Common myeloid progenitor, CD34-positive (primary cell): ENCODE results near the gene ATOSA.

ENCODE experiments used
- CTCF ChIA-PET: fragments of 350-600 bp; sonication (Branson Sonifier 250); formaldehyde crosslinking; loops from one replicate; lab custom pipeline; 2021; ENCODE audit warnings: antibody characterized with exemption; lab: Charles Lee
- POLR2A ChIA-PET: fragments of 350-600 bp; sonication (Branson Sonifier 250); formaldehyde crosslinking; loops from one replicate; lab custom pipeline; 2021; ENCODE audit warnings: antibody characterized with exemption; lab: Charles Lee
- DNase-seq, 3 donors: peaks; one replicate each; pipeline versions ENCODE4 v3.0.0 to v3.0.0-alpha.2; 2013
- H3K27ac ChIP-seq, 2 experiments: 1 replicate in 1 of 2; 2 replicates in 1 of 2; pipeline ENCODE4 v1.7.0; 2013; ENCODE audit warnings: inconsistent platforms in 2 of 2, low read length in 2 of 2, mild to moderate bottlenecking in 2 of 2, low read depth in 1 of 2, moderate library complexity in 1 of 2; ENCODE audit not compliant: severe bottlenecking in 2 of 2, insufficient read depth in 1 of 2, poor library complexity in 1 of 2
- H3K27me3 ChIP-seq, 5 experiments: replicated peaks in 2 of 5; 1 replicate in 3 of 5; 2 replicates in 2 of 5; pipeline versions ENCODE4 v1.6.1 to v1.7.0; 2013; ENCODE audit warnings: low read length in 4 of 5, mild to moderate bottlenecking in 2 of 5, moderate library complexity in 2 of 5, inconsistent platforms in 1 of 5; ENCODE audit not compliant: insufficient read depth in 5 of 5, control insufficient read depth in 4 of 5
- H3K36me3 ChIP-seq, 4 experiments: 1 replicate in 2 of 4; 2 replicates in 2 of 4; pipeline versions ENCODE4 v1.6.1 to v1.7.0; 2013; ENCODE audit warnings: low read length in 3 of 4, control low read depth in 1 of 4, mild to moderate bottlenecking in 1 of 4; ENCODE audit not compliant: control insufficient read depth in 4 of 4, insufficient read depth in 4 of 4
- H3K4me1 ChIP-seq, 4 experiments: 1 replicate in 3 of 4; 2 replicates in 1 of 4; pipeline versions ENCODE4 v1.6.1 to v1.7.1; 2013; ENCODE audit warnings: low read length in 3 of 4, mild to moderate bottlenecking in 3 of 4, control low read depth in 1 of 4, inconsistent platforms in 1 of 4, moderate library complexity in 1 of 4; ENCODE audit not compliant: control insufficient read depth in 4 of 4, insufficient read depth in 4 of 4; ENCODE audit errors: control extremely low read depth in 1 of 4
- H3K4me3 ChIP-seq, 7 experiments: 1 replicate in 4 of 7; 2 replicates in 3 of 7; pipeline versions ENCODE4 v1.5.1 to v1.7.0; 2013; ENCODE audit warnings: mild to moderate bottlenecking in 7 of 7, low read length in 6 of 7, moderate library complexity in 6 of 7, inconsistent platforms in 2 of 7, low read depth in 2 of 7, control low read depth in 1 of 7; ENCODE audit not compliant: insufficient read depth in 4 of 7, control insufficient read depth in 1 of 7; ENCODE audit errors: extremely low read depth in 1 of 7
- H3K9me3 ChIP-seq, 5 experiments: 1 replicate in 4 of 5; 2 replicates in 1 of 5; pipeline versions ENCODE4 v1.6.1 to v1.7.1; 2013; ENCODE audit warnings: low read length in 4 of 5, mild to moderate bottlenecking in 2 of 5, inconsistent platforms in 1 of 5, low read depth in 1 of 5, moderate library complexity in 1 of 5; ENCODE audit not compliant: control insufficient read depth in 4 of 5, insufficient read depth in 2 of 5; ENCODE audit errors: control extremely low read depth in 1 of 5
- WGBS: methylation state at CpG from one replicate; pipeline ENCODE4 v1.1.5; 2013; ENCODE audit not compliant: insufficient coverage; 5-methylcytosine and 5-hydroxymethylcytosine counted together

The ATOSA gene

DNA sequence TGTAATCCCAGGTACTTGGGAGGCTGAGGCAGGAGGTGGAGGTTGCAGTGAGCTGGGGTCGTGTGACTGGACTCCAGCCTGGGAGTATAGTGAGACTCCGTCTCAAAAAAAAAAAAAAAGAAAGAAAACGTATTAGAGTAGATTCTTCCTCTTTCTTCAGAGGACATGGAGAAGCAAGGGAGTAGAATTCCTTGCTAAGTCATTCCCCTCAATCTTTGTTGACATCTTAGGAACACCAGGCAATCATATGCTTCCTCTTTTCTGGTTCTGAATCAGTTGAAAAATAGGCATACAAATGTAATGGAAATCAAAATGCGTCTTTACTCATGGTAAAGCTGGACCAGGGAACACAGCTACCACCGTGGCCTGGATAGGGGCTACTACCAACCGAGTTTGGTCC is 38.3 kb upstream of the ATOSA start:
- H3K4me1 ChIP-seq = peaks cover 0 to 10% (median 1%) of the 10 kb centered on the region in 4 experiments
- no peak overlapping the region for H3K4me3 ChIP-seq
- peak in 1 of 3 donors; percentile 6 for DNase-seq
- WGBS = 67% methylated on average over 3 of the region's 6 CpGs
- no peaks in the 10 kb centered on the region for H3K36me3 ChIP-seq
- H3K27ac ChIP-seq = no peak overlapping the region
- no peaks in the 10 kb centered on the region for H3K27me3 ChIP-seq
- ChIA-PET CTCF (interaction anchor here (0.7 to 1.1 kb wide), 2 partner anchors 21 to 38 kb away, joined by 3 read pairs; partner anchors contain the start of gene ATOSA), POLR2A (no interaction called here)
- no peaks in the 10 kb centered on the region for H3K9me3 ChIP-seq

DNA sequence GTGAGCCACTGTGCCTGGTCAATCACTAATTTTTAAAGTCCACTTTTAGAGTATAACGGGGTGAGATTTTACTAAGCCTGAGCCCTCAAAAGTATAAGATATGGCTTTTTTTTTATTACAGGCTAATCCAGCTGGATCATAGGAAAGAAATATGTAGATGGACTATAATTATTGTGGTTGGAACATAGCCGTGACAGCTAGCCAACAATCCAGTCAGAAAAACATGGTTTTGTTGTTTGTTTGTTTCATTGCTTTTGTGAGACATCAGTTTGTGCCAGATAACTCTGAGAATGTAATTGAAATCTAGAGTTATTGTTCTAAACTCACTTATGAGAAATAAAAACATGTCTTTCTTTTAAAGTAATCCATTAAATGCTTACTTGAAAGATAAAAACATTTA is 37.3 kb upstream of the ATOSA start:
- Histone ChIP-seq H3K4me1 (peaks cover 0 to 10% (median 1%) of the 10 kb centered on the region in 4 experiments), H3K36me3 (no peaks in the 10 kb centered on the region), H3K27ac (no peak overlapping the region), H3K27me3 (no peaks in the 10 kb centered on the region), H3K9me3 (no peaks in the 10 kb centered on the region), H3K4me3 (no peak overlapping the region)
- POLR2A ChIA-PET = no interaction called here
- DNase-seq = no peak
- WGBS = 100% methylated on average over 1 of the region's 2 CpGs
- CTCF ChIA-PET = no interaction called here

DNA sequence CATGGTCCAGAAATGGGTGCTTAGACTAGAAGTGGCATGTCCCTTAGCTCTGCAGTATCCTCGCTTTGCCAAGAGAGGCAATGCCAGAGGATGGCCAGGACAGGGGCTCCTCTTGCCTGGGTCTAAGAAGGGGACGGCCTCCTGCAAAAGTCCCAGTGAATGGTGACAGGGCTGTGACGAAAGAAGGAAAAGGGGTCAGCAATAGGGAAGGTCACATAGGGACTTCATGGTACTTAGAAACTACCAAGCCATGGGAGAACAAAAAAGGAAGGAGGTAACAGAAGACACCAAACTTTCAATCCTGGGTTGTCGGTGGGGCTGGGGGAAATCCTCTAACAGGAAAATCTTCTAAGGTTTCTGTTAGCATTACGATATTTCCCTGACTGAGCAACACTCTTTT is 36.2 kb upstream of the ATOSA start:
- Histone ChIP-seq H3K27ac (no peak overlapping the region), H3K4me1 (peaks cover 0 to 10% (median 1%) of the 10 kb centered on the region in 4 experiments), H3K4me3 (no peak overlapping the region), H3K9me3 (no peaks in the 10 kb centered on the region), H3K36me3 (no peaks in the 10 kb centered on the region), H3K27me3 (no peaks in the 10 kb centered on the region)
- CTCF ChIA-PET = no interaction called here
- POLR2A ChIA-PET = no interaction called here
- DNase-seq = no peak
- 67% methylated on average over 3 of the region's 5 CpGs for WGBS

DNA sequence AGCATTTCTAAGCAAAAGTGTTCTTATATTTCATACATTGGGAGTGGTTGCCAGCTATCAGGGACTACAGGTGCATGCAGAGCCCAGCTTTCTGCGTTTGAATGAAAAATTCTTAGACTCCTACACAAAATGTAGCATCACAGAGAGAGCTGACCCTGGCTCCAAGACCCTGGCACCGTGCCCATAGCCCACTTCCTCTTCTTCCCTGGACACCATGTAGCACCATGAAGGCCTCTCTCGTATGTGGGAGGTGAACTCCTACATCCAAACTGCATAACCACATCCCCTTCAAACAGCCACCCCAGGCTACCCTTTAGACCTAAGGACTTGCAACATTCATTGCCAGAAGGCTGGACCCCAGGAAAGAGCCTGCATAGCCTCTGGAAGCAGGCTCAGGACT is 35.8 kb upstream of the ATOSA start:
- H3K9me3 ChIP-seq = no peaks in the 10 kb centered on the region
- no peak overlapping the region for H3K4me3 ChIP-seq
- ChIA-PET CTCF (interaction anchor here (0.8 kb wide), 1 partner anchor 104 kb away, joined by 3 read pairs; no protein-coding TSS in a partner anchor), POLR2A (interaction anchor here (1.0 kb wide), 1 partner anchor 35 kb away, joined by 3 read pairs; the partner anchor contains the start of gene ATOSA)
- WGBS = 92% methylated on average over 2 of the region's 3 CpGs
- no peaks in the 10 kb centered on the region for H3K27me3 ChIP-seq
- no peak overlapping the region for H3K27ac ChIP-seq
- DNase-seq = no peak
- no peaks in the 10 kb centered on the region for H3K36me3 ChIP-seq
- peaks cover 0 to 10% (median 1%) of the 10 kb centered on the region in 4 experiments for H3K4me1 ChIP-seq

DNA sequence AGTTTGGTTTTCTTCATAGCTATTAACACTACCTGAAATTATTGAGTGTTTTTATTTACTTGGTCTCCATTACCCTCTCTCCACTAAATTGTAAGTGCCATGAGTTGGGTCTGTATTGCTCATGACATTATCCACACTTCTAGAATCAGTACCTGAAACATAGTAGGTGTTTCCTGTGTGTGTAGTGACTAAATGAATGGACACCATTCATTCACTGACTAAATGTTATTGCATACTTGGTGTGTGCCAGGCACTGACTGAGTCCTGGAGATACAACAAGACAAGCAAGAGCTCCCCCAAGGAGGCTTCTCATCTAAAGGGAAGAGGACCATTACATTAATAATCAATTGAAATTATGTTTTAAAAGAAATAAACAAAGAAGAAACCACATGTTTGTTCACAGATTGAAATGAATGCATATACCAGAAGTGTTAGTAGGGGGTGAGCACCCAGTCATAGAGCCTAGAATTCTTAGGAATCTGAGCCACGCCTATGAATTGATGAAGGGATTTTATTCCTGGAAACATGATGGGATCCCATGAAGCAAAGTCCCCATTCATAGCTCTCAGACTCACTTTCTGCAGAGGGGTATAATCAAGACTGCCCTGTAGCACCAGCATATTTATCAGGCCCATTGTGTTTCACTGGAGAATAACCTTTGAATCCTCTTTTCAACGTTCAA is 31.7 kb upstream of the ATOSA start:
- H3K4me1 ChIP-seq = peaks cover 0 to 10% (median 2%) of the 10 kb centered on the region in 4 experiments
- no peak overlapping the region for H3K27ac ChIP-seq
- CTCF ChIA-PET = interaction anchor here (0.6 to 1.4 kb wide), 6 partner anchors 9 to 497 kb away, joined by 3 to 4 read pairs (median 3); partner anchors contain the start of gene ATOSA
- WGBS = 96% methylated on average over 2 of the region's 2 CpGs
- no peak for DNase-seq
- POLR2A ChIA-PET = no interaction called here
- H3K9me3 ChIP-seq = no peaks in the 10 kb centered on the region
- no peaks in the 10 kb centered on the region for H3K36me3 ChIP-seq
- no peaks in the 10 kb centered on the region for H3K27me3 ChIP-seq
- no peak overlapping the region for H3K4me3 ChIP-seq

DNA sequence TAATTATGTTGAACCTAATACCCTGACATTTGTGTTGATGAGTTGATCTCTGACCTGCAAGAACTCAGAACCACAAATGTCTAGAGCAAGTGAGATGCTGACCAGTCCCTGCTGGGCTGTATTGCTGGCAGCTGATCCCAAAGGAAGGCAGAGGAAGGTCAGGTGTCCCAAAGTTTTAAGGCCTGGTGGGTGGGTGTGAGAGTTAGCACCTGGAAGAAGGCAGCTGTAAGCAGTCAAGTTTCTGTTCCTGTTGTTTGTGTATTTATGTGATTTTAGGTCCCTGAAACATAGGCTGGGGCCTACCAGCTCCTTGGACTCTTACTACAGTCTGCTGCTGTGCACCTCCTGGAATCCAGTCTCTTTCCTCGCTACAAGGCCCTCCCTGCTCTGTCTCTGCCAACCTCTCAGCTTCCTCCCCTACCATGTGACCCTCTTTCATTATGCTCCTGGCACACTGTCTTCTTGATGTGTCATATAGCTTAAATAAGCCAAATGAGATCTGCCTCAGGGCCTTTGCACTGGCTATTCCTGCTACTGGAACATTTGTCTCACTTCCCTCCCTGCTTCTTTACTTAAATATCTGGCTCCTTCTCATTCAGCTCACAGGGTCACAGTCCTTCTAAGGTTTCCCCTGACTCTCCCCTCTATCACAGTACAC is 31.0 kb upstream of the ATOSA start:
- H3K9me3 ChIP-seq = no peaks in the 10 kb centered on the region
- no peaks in the 10 kb centered on the region for H3K36me3 ChIP-seq
- DNase-seq = no peak
- POLR2A ChIA-PET = no interaction called here
- 100% methylated on average over 1 of the region's 1 CpG for WGBS
- H3K27ac ChIP-seq = no peak overlapping the region
- CTCF ChIA-PET = interaction anchor here (0.6 to 1.4 kb wide), 4 partner anchors 9 to 496 kb away, joined by 3 read pairs; partner anchors contain the start of gene ATOSA
- no peaks in the 10 kb centered on the region for H3K27me3 ChIP-seq
- peaks cover 0 to 4% (median 2%) of the 10 kb centered on the region in 4 experiments for H3K4me1 ChIP-seq
- no peak overlapping the region for H3K4me3 ChIP-seq
